HG02623 (cell line): ENCODE results near the gene GNAT1.

Experiments used
- ATAC-seq: cut with Tn5 transposase; IDR thresholded peaks from one replicate; pipeline ENCODE4 v1.9.1; 2021; ENCODE audit warnings: moderate library complexity; ENCODE audit not compliant: unreplicated experiment

GNAT1 gene

DNA sequence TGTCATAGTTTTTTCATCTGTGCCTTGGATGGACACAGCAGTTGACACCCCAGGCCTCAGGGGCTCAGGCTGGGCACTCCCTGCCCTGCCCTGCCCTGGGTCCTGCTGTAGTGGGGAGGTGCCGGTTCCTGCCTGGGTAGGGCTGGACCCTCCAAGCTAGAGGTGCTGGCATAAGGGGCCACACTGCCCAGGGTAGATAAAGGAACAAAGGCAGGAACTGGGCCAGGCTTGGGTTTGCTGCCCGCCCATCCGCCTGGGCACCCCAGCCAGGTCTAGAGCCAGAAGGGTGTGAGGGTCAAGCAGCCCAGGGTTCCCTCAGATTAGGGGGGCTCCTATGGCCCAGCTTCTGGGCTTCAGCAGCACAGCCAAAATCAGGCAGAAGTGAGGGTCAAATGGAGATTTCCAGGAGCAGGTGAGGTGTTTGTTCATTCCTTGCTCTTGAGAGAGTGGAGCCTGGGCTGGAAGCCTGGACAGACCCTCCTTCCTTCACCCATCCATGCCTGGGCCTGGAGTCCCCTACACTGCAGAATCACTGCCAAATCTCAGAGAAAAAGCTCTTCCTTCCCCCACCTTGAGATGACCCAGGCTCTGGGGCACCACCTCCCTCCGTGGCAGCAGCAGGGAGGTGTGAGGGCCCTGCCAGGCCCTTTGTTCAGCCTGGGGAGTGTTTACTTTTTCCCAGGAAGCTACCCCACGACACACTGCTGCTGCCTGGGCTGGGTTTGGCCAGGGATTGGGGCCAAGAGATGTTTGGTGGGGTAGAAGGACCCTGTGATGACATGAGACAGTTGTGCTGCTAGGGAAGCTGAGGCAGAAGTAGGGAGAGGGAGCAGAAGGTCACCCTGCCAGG, 29.2 kb upstream of the GNAT1 start:
- no peak for ATAC-seq

- ATAC-seq: no peak
Measured at GRCh38 chr3:50163572-50164455, 27.6 kb upstream of the GNAT1 start.

GRCh38 chr3:50164481-50164880, 26.9 kb upstream of the GNAT1 start:
- no peak for ATAC-seq

GRCh38 chr3:50164984-50165909, 26.2 kb upstream of the GNAT1 start:
- ATAC-seq: no peak

GRCh38 chr3:50165910-50166538, 25.4 kb upstream of the GNAT1 start:
- no peak for ATAC-seq

DNA sequence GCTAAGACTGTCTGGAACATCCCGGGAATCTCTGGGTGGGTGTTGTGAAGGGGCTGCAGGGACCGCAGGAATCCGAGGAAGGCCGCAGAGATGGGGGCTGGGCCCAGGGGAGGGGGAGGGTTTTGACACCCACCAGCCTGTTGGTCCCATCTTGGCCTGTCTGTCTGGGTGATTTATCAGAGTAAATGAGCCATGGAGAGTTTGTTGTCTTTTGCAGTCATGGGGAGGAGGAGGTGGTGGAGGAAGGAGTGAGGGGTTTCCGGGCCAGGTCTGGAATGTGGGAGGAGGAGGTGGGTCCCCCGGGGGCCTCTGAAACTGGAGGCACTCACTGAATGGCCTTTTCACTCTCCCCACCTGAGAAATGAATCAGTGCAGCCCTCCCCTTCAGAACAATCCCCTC, 24.8 kb upstream of the GNAT1 start:
- no peak for ATAC-seq

GRCh38 chr3:50167069-50167840, 24.2 kb upstream of the GNAT1 start:
- no peak for ATAC-seq

DNA sequence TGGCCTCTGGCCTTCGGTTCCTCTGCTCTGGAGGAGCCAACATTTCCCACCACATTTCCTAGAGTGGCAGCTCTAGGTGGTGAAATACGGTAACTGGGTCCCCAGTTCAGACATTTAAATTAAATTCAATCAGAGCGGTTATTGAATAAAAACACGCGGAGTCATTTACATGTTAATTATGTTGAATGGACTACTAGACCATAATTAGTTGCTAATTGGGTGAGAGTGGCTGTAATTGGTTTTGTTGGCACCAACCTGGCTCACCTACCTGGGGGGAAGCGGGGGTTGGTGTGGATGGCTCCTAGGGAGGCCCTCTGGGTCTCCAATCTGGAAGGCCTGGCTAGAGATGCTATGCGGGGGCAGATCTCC, 23.6 kb upstream of the GNAT1 start:
- ATAC-seq: no peak

DNA sequence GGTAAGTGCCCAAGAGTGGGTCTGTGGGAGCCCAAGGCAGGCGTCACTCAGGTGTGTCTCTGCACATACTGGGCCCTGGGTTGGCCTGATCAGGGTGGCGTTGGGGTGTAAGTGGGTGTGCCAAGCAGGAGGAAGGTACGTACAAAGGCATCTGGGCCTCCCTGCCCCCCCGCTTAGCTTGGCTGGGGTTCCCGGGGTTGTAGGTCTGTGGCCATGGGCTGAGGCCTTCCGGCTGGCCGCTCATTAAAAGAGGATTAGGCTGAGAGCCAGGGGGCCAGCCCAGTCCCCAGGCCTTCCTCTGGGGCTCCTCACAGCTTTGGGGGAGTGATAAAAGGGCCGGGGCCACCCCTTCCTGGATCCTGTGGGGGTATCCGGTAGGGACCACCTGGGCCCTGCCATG, 23.0 kb upstream of the GNAT1 start:
- no peak for ATAC-seq

GRCh38 chr3:50168791-50169190, 22.6 kb upstream of the GNAT1 start:
- ATAC-seq: no peak

DNA sequence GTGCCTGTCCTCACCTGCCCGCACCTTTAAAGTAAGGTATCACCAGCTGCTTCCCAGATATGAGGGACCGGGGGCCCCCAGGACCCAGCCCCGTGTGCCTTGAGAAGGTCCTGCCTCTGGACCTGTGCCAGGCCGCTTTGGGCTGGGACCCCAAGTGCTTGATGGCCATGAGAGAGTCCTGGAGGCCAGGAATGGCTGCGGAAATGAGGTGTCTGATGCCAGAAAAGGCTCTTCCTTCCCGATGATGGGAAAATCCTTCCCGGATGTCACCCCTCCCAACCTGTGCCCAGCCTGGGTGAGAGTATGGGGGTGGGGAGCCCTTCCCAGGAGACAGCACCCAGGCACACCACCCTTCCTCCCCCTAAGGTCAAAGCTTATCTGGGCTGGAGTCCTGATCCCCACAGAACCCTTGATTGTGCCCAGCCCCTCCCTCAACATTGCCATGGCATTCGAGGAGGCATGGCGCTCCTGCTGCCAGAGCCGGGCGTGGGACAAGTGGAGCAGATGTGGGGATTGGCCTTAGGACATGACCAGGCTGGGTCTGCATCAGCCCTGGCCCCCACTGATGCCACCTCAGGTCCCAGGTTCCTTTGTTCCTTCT, 22.1 kb upstream of the GNAT1 start:
- ATAC-seq: no peak

GRCh38 chr3:50169858-50170257, 21.6 kb upstream of the GNAT1 start:
- ATAC-seq: no peak

GRCh38 chr3:50170689-50171088, 20.7 kb upstream of the GNAT1 start:
- ATAC-seq: no peak

DNA sequence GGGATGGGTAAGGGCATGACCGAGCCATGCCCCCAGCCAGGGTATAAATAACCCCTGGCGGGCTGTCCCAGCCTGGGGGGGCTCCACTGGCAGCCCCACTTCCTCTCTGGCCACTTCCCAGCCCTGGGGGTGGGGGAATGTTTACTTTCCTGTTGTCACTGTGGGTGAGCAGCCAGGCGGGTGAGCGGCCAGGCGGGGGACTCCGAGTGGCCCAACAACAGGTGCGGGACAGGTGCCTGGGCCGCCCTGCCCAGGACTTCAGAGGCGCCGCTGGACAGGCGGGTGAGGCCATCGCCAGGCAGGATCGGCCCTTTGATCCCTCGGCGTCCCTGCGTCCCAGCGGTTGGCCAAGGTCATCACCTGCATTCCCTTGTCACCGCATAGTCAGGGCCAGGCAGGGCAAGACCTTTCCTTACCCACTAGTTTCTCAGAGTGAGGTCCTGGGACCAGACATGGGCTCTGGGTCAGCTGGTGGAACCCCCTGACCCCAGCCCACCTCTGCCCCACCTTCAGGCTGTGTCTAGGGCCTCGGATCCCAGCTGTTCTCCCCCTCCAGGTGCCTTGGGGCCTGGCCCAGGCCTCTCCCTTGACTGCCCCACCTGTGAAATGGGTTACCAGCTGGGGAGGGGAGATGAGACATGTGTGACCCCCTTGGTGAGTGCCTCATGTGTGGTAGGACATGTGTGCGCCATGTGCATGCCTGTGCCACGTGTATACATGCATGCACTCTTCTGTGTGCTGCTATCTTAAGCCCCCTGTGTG, 19.7 kb upstream of the GNAT1 start:
- ATAC-seq: no peak

- ATAC-seq: no peak
Measured at GRCh38 chr3:50172626-50173220, 18.7 kb upstream of the GNAT1 start.

DNA sequence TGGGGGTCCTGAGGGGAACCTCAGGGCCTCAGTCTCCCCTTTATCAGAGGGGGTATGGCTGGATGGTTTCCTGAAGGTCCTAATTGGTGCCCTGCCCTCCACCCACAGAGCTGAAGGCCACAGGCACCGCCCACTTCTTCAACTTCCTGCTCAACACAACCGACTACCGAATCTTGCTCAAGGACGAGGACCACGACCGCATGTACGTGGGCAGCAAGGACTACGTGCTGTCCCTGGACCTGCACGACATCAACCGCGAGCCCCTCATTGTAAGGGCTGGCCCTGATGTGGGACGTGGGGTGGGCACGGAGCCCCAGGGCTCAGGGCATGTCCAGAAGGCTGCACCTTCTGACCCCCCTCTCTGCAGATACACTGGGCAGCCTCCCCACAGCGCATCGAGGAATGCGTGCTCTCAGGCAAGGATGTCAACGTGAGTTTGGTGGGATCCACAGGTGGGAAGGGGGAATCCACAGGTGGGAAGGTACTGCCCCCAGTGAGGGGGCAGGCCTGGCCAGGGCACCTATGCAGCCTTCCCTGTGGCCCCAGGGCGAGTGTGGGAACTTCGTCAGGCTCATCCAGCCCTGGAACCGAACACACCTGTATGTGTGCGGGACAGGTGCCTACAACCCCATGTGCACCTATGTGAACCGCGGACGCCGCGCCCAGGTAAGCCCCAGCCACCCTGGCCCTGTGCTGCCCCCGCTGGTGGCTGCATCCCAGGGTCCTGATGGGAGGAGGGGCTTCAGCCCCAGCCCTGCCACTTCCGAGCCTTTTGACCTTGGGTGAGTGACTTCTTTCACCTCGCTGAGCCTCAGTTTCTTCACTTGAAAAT, 17.5 kb upstream of the GNAT1 start:
- no peak for ATAC-seq

DNA sequence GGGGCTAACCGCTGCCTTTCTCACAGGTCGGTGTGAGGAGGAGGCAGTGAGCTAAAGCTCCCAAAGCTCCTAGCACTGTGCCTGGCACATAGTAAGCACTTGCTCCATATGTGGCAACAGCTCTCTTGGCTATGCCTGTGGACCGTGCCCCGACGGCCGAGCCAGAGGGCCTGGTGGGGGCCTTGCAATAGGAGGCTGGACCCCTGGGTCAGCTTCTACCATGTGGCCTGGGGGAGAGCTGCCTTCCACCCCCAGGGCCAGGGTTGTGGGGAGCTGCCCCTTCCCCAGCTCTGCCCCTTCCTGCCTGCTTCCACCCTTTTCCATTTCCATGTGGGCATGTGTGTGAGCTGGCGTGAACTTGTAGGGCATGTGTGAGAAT, 16.9 kb upstream of the GNAT1 start:
- no peak for ATAC-seq
